WTC11 (cell line): ENCODE results near the gene SNX6. TPM values are rescaled to one million over a fixed set of nuclear protein-coding genes. Genes with fewer than 3 reads are reported as not detected.

Experiments
- ATAC-seq: fragments of 200-7000 bp; cut with Tn5 transposase; 2 replicates; pipeline ENCODE4 v1.10.0; 2021; ENCODE audit warnings: mild to moderate bottlenecking, moderate library complexity
- CTCF ChIA-PET: fragments of 300-600 bp; sonication (Branson Sonifier 250); formaldehyde crosslinking; loops from one replicate; lab custom pipeline; 2021; ENCODE audit warnings: antibody characterized with exemption; lab: Charles Lee
- POLR2A ChIA-PET: fragments of 350-600 bp; sonication (Branson Sonifier 250); formaldehyde crosslinking; loops from one replicate; lab custom pipeline; 2021; ENCODE audit warnings: antibody characterized with exemption; lab: Charles Lee
- DNase-seq: peaks from one replicate; pipeline ENCODE4 v3.0.0; 2021; ENCODE audit warnings: low spot score
- H3K27ac Mint-ChIP-seq: 2 replicates; pipeline ENCODE4 v1.8.0; 2021; ENCODE audit warnings: mixed read lengths
- H3K27me3 Mint-ChIP-seq: 2 replicates; pipeline ENCODE4 v1.8.0; 2021; ENCODE audit warnings: low read depth, mild to moderate bottlenecking, moderate library complexity, mixed read lengths
- H3K36me3 Mint-ChIP-seq: 2 replicates; pipeline ENCODE4 v1.8.0; 2021; ENCODE audit warnings: mixed read lengths
- H3K4me1 Mint-ChIP-seq: 2 replicates; pipeline ENCODE4 v1.8.0; 2022; ENCODE audit warnings: mixed read lengths
- H3K4me3 Mint-ChIP-seq: 2 replicates; pipeline ENCODE4 v1.8.0; 2021; ENCODE audit warnings: mild to moderate bottlenecking, moderate library complexity, mixed read lengths
- H3K9me3 Mint-ChIP-seq: 2 replicates; pipeline ENCODE4 v1.8.0; 2021; ENCODE audit warnings: mixed read lengths
- CDX4 ChIP-seq: fragments of 250-450 bp; sonication (Bioruptor Pico); IDR thresholded peaks from 2 replicates; pipeline ENCODE4 v1.9.0; 2021; ENCODE audit warnings: moderate library complexity, mild to moderate bottlenecking, inconsistent platforms, borderline replicate concordance
- E2F5 ChIP-seq: sonication (generic); formaldehyde crosslinking; IDR thresholded peaks from 2 replicates; pipeline ENCODE4 v1.8.1; 2022; ENCODE audit warnings: mild to moderate bottlenecking, moderate library complexity, missing genetic modification reagents
- FOXJ3 ChIP-seq: sonication (generic); formaldehyde crosslinking; IDR thresholded peaks from 2 replicates; pipeline ENCODE4 v1.9.0; 2021; ENCODE audit warnings: missing genetic modification reagents, mild to moderate bottlenecking, borderline replicate concordance
- GRHL2 ChIP-seq: fragments of 250-450 bp; sonication (Bioruptor Pico); IDR thresholded peaks from 2 replicates; pipeline ENCODE4 v1.8.0; 2022; ENCODE audit warnings: mild to moderate bottlenecking, moderate library complexity; ENCODE audit not compliant: insufficient replicate concordance, severe bottlenecking
- HMGA2 ChIP-seq: fragments of 250-450 bp; sonication (Bioruptor Pico); IDR thresholded peaks from 2 replicates; pipeline ENCODE4 v1.4.0; 2021; ENCODE audit warnings: mild to moderate bottlenecking, moderate library complexity
- HMGXB4 ChIP-seq: sonication (generic); formaldehyde crosslinking; IDR thresholded peaks from 2 replicates; pipeline ENCODE4 v1.8.1; 2023; ENCODE audit warnings: mild to moderate bottlenecking, moderate library complexity, missing genetic modification reagents
- IRF1 ChIP-seq: sonication (generic); formaldehyde crosslinking; IDR thresholded peaks from 2 replicates; pipeline ENCODE4 v1.8.0; 2023; ENCODE audit warnings: missing genetic modification reagents
- MXD4 ChIP-seq: fragments of 250-450 bp; sonication (Bioruptor Pico); IDR thresholded peaks from 2 replicates; pipeline ENCODE4 v1.8.0; 2021; ENCODE audit warnings: mild to moderate bottlenecking, moderate library complexity, borderline replicate concordance
- NFE2L1 ChIP-seq: sonication (generic); formaldehyde crosslinking; IDR thresholded peaks from 2 replicates; pipeline ENCODE4 v1.8.1; 2023; ENCODE audit warnings: missing genetic modification reagents
- NFYB ChIP-seq: sonication (generic); formaldehyde crosslinking; conservative IDR thresholded peaks from 2 replicates; pipeline ENCODE4 v1.8.0; 2022; ENCODE audit warnings: low read depth, missing genetic modification reagents
- PRDM15 ChIP-seq: sonication (generic); formaldehyde crosslinking; IDR thresholded peaks from 2 replicates; pipeline ENCODE4 v1.8.0; 2022; ENCODE audit warnings: missing genetic modification reagents
- TCF7 ChIP-seq: sonication (generic); formaldehyde crosslinking; IDR thresholded peaks from 2 replicates; pipeline ENCODE4 v1.8.0; 2022; ENCODE audit warnings: mild to moderate bottlenecking, low read depth, missing genetic modification reagents, moderate library complexity
- TEAD4 ChIP-seq: sonication (generic); formaldehyde crosslinking; IDR thresholded peaks from 2 replicates; pipeline ENCODE4 v1.8.0; 2022; ENCODE audit warnings: mild to moderate bottlenecking, missing genetic modification reagents
- USF1 ChIP-seq: sonication (generic); formaldehyde crosslinking; IDR thresholded peaks from 2 replicates; pipeline ENCODE4 v1.8.0; 2022; ENCODE audit warnings: mild to moderate bottlenecking, missing genetic modification reagents
- USF2 ChIP-seq: sonication (generic); formaldehyde crosslinking; IDR thresholded peaks from 2 replicates; pipeline ENCODE4 v1.8.1; 2023; ENCODE audit warnings: mild to moderate bottlenecking, missing genetic modification reagents, moderate library complexity
- ZNF121 ChIP-seq: sonication (generic); formaldehyde crosslinking; IDR thresholded peaks from 2 replicates; pipeline ENCODE4 v1.8.0; 2023; ENCODE audit warnings: missing genetic modification reagents
- ZNF512 ChIP-seq: sonication (generic); formaldehyde crosslinking; IDR thresholded peaks from 2 replicates; pipeline ENCODE4 v1.8.1; 2022; ENCODE audit warnings: missing genetic modification reagents, borderline replicate concordance
- total RNA-seq: library from RNA; stranded (reverse); gene quantifications from 3 replicates; pipeline ENCODE4 v1.2.3, GENCODE V29; 2021

The SNX6 gene
- total RNA-seq, 1 experiment from 2014 or later, result 51.3 TPM

- Mint-ChIP-seq H3K36me3 (peaks cover 23% of the 10 kb centered on the region), H3K4me1 (no peaks in the 10 kb centered on the region), H3K27ac (no peak overlapping the region), H3K4me3 (no peak overlapping the region), H3K9me3 (no peaks in the 10 kb centered on the region), H3K27me3 (no peaks in the 10 kb centered on the region)
- DNase-seq (no peak), ATAC-seq (no peak)
- no peak for TF ChIP-seq TCF7 (CRISPR knock-in tag)
- POLR2A ChIA-PET, result no interaction called here
- CTCF ChIA-PET, result no interaction called here
These were observed 13.6 kb downstream of the SNX6 start for GRCh38 chr14:34616360-34616759.

GRCh38 chr14:34615507-34615906 lies 14.4 kb downstream of the SNX6 start:
- Mint-ChIP-seq H3K27ac (no peak overlapping the region), H3K36me3 (peaks cover 23% of the 10 kb centered on the region)

GRCh38 chr14:34614638-34615037 lies 15.3 kb downstream of the SNX6 start:
- no peak overlapping the region for H3K27ac Mint-ChIP-seq
- no peaks in the 10 kb centered on the region for H3K27me3 Mint-ChIP-seq
- ChIA-PET POLR2A (no interaction called here), CTCF (interaction anchor here (2.0 kb wide), 1 partner anchor 108 kb away, joined by 6 read pairs; no protein-coding TSS in a partner anchor)
- DNase-seq (no peak), ATAC-seq (no peak)
- no peaks in the 10 kb centered on the region for H3K9me3 Mint-ChIP-seq
- H3K4me1 Mint-ChIP-seq, result no peaks in the 10 kb centered on the region
- no peak overlapping the region for H3K4me3 Mint-ChIP-seq
- H3K36me3 Mint-ChIP-seq, result peaks cover 19% of the 10 kb centered on the region
- TF ChIP-seq NFYB (CRISPR knock-in tag) (no peak), HMGA2 (CRISPR knock-in tag) (no peak), ZNF512 (CRISPR knock-in tag) (no peak), HMGXB4 (CRISPR knock-in tag) (no peak), USF1 (CRISPR knock-in tag) (no peak), PRDM15 (CRISPR knock-in tag) (no peak), MXD4 (CRISPR knock-in tag) (no peak), TEAD4 (CRISPR knock-in tag) (no peak), GRHL2 (CRISPR knock-in tag) (no peak), NFE2L1 (CRISPR knock-in tag) (no peak), CDX4 (no peak), FOXJ3 (CRISPR knock-in tag) (no peak), USF2 (no peak), E2F5 (CRISPR knock-in tag) (no peak), IRF1 (no peak)

More at GRCh38 chr14:34615507-34615906, 14.4 kb downstream of the SNX6 start:
- POLR2A ChIA-PET, result no interaction called here
- TF ChIP-seq ZNF121 (CRISPR knock-in tag), result no peak
- ATAC-seq (no peak), DNase-seq (no peak)
- H3K4me1 Mint-ChIP-seq, result no peaks in the 10 kb centered on the region
- H3K4me3 Mint-ChIP-seq, result no peak overlapping the region
- no peaks in the 10 kb centered on the region for H3K9me3 Mint-ChIP-seq
- CTCF ChIA-PET, result no interaction called here
- H3K27me3 Mint-ChIP-seq, result no peaks in the 10 kb centered on the region
